ENCODE data around the gene UNC13D.
A peak's percentile ranks its signal among the peaks of the same experiment; 100 is the strongest.
"Not testable (repeated sequence)": the region's sequence is repeated elsewhere in the genome, so short reads cannot be mapped to it uniquely, and the experiment has no call there.

Gene UNC13D

DNA sequence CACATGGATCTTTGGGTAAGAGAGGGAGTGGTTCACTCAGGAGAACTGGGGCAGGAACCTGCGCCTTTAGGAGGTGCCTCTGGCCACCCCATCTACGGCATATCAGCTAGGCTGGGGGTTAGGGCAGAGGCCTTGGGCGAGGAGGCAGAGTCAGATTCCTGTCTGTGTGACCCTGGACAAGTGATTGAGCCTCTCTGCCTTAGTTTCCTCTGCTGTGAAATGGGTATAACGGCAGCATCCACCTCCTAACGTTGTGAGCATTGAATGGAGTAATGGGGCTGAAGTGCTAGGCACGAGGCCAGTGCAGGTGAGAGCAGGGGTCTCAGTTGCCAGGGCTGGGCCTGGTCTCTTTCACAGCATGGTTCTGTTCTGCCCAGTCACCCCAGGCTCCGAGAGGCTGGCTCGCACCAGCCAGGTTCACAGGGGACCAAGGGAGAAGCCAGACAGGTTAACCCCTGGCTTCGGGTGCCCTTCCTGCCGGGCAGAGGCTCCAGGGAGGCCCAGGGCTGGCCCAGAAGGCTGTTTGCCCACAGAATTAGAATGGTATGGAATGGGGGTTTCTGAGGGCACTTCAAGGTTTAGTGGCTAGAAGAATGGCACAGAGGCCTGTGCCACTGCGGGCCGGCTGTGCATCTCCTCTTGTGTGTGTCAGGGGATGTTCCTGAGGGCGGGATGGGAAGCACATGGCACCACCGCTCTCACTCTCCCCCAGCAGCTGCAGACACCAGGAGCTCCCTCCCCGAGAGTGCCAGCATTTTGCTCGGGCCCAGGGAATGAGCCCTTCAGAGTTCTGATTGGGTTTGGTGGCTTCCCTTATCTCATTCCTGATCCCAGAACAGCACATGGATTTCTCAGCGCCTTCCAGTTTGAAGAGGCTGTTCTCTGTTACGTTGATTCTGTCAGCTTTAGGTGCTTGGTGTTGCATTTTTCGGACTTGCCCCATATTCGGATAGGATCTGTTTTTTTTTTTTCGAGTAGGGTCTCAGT lies 23.8 kb downstream of the UNC13D start:
- no peak for DNase-seq

- no peak for DNase-seq
Observed at GRCh38 chr17:75819678-75820077, 24.5 kb downstream of the UNC13D start.

- no peak for DNase-seq
Observed at GRCh38 chr17:75819116-75819515, 25.1 kb downstream of the UNC13D start.

DNA sequence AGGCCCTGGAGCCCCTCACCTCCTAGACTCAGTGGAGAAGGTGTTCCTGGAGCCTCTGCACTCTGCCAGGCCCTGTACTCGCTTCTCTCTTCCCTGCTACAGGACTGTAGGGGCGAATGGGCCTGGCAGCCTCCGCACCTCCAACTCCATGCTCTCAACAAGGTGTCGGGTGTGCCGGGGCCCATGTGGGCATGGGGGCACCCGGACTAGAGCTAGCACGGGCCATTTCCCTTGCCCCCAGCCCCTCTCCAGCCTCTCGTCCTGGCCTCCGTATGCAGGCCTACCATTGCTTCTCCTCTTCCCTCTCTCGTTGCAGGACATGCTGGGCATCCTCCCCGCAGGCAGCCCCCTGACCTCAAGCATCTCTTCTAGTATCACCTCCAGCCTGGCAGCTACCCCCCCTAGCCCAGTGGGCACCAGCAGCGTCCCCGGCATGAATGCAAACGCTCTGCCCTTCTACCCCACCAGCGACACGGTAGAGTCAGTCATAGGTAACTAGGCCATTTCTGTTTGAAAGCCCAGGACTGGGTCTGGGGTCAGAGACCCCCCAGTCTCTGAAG lies 25.8 kb downstream of the UNC13D start:
- no peak for DNase-seq

DNA sequence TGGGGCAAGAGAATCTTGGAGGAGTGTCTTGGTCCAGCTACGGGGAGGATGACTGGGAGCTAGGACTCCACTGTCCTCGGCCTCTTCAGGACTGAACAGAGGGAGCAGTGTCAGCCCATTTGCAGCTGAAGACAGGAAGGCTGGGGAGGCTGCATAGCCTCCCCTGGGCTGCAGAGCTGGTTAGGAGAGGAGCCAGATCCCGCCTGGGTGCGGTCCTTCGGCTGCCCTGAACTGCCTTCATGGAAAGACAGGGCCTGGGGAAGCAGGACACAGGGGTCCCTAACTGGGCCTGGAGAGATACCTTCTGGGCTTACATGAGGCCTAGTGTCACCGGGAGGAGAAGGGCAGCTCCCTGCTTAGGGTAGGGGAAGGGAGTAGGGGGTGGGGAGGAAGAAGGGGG lies 26.6 kb downstream of the UNC13D start:
- DNase-seq, result no peak

GRCh38 chr17:75816693-75817092 lies 27.5 kb downstream of the UNC13D start:
- DNase-seq, result no peak

- DNase-seq, result no peak
Observed at GRCh38 chr17:75815399-75815798, 28.8 kb downstream of the UNC13D start.

DNA sequence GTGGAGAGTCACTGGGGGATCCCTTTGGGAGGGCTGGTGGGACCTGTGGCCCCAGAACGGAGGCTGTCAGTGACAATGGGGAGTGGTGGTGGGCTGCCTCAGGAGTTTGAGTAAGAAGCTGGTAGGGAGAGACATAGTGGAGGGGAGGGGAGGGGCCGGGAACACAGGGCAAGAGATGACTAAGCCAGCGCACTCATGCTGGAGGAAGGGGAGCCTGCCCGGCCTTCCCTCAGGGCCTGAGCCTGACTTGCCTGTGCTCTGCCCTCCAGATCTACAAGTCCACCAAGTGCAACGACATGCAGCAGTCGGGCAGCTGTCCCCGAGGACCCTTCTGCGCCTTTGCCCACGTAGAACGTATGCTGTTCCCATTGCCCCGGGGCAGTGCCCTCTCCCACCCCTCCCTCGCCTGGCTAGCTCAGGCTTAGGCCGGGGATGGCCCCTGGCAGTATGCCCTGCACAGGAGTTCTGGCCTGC lies 29.3 kb downstream of the UNC13D start:
- DNase-seq, result no peak

DNA sequence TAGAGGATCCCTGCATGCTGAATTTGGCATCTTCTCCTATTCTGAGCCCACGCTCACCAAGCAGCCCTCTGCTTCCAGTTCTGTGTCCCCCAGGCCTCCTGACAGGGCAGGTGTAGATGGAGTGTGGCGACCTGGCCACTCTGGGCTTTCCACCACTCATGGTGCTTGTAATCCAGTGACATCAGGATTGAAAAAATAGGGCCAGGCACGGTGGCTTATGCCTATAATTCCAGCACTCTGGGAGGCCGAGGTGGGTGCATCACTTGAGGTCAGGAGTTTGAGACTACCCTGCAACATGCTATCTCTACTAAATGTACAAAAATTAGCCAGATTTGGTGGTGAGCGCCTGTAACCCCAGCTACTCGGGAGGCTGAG lies 30.2 kb downstream of the UNC13D start:
- no peak for DNase-seq

- DNase-seq, result no peak
Observed at GRCh38 chr17:75813081-75814020, 30.9 kb downstream of the UNC13D start.

- no peak for DNase-seq
Observed at GRCh38 chr17:75812096-75813013, 31.8 kb downstream of the UNC13D start.

- DNase-seq, result no peak
Observed at GRCh38 chr17:75811174-75811573, 33.0 kb downstream of the UNC13D start.

- not testable (repeated sequence) for DNase-seq
Observed at GRCh38 chr17:75810756-75811155, 33.4 kb downstream of the UNC13D start.

DNA sequence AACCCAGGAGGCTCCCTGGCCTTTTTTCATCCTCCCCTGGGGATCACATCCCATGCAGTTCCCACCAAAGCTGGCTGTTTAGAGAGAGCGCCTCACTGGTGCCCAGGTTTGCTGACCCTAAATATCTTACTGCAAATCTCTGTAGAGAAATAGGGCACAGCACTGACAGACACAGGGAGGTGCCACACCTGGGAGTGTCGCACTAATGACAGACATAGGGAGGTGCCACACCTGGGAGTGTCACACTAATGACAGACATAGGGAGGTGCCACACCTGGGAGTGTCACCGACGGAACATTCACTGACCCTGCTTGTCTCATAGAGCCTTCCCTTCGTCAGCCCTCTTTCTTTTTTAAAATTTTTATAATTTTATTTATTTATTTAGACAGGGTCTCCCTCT lies 34.0 kb downstream of the UNC13D start:
- no peak for DNase-seq

DNA sequence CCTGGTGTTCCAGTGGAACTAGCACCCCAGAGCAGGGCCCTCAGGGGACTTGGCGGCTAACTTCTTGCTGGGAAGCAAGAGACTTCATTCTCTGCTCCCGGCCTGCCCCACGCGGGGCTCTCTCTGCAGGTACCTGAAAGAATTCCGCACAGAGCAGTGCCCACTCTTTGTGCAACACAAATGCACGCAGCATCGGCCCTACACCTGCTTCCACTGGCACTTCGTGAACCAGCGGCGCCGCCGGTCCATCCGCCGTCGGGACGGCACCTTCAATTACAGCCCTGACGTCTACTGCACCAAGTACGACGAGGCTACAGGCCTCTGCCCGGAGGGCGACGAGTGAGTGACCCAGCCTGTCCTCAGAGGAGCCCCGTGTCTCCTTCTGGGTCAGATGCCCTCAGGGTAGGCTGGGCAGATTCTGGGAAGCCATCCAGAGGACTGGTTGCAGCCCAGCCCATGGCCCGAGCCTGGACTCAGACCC lies 34.5 kb downstream of the UNC13D start:
- DNase-seq, result no peak

DNA sequence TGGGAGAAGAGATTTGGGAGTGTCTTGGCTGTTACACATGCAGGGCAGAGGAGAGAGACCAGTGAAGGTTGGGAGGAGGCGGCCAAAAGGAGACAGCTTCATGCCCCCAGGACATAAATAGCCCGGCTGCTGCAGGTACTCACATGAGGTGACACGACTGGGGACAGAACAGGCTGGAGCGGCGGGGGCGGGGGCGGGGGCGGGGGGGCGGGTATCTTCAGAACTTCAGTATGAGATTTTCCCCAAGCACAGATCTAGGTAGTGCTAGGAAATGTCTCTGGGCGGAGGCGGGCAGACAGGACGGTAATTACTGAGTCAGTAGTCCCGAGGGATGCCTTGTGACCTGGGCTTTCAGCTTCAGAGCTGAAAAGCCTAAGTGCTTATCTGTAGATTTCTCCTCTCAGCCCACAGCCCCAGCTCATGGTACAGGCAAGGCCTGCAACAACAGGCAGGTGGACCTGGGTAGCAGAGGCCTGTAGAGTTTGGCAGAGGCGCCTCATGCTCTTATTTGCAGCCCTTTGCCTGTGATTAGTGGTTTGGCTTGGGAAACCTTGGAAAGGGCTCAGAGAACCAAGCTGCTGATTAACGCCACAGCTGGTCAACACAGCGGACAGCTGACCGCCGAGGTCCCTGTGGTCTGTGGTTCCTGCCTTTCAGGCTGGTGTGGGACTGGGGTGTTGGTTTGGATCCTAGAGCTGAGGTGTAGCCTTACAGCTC lies 35.1 kb downstream of the UNC13D start:
- peak in 1 of 14 donors; percentile 32 for DNase-seq

DNA sequence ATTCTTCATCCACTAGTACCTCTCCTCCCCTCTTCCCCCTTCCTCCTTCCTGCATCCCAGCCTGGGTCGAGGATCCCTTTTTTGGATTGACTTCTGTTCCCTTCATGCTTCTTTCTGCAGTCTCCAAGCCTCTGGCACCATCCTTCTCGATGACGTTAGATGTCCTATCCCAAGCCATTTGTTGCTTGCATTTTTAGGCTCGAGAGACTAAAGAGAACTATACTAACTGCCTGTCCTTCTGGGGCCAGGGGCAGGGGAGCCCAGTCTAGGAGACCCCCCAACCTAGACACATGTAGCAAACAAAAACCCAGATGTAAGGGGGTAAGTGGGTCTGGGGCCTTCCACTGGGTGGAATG lies 35.7 kb downstream of the UNC13D start:
- peak in 1 of 14 donors; percentile 7 for DNase-seq

DNA sequence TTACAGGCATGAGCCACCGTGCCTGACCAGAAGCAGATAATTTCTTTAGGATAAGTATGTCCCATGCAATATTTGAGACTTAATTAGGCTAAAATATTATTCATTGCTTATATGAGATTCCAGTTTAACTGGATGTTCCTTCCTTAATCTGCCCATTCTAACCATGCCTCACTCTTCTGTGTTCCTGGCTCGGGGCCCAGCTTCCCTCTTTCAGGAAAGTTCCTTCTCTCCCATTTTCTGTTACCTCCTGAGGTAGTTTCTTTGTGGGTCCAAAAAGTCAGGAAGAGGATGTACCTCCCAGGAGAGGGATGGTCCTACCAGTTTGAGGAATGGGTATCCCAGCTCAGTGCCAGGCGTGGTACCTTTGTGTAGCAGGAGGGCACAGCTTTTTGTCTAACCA lies 36.3 kb downstream of the UNC13D start:
- no peak for DNase-seq

GRCh38 chr17:75806822-75807500 lies 37.2 kb downstream of the UNC13D start:
- DNase-seq, result no peak

DNA sequence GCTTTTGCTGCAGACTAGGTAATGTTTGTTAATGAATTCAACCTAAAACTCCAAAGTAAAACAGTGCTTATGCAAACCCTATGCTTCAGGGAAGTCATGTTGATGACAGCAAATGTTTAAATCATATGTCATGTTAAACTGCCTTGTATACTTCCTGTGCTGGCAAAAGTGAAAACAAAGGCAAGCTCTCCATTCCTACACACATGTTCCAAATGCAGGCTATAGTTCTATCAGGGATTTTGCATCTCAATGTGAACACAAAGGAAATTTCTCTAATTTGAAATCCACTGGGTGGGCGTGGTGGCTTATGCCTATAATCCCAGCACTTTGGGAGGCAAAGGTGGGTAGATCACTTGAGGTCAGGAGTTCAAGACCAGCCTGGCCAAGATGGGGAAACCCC lies 40.3 kb downstream of the UNC13D start:
- DNase-seq, result no peak

Data from C1 segment of cervical spinal cord (tissue), 14 donors.